ENCODE data around the gene ADISSP.

Gene ADISSP

DNA sequence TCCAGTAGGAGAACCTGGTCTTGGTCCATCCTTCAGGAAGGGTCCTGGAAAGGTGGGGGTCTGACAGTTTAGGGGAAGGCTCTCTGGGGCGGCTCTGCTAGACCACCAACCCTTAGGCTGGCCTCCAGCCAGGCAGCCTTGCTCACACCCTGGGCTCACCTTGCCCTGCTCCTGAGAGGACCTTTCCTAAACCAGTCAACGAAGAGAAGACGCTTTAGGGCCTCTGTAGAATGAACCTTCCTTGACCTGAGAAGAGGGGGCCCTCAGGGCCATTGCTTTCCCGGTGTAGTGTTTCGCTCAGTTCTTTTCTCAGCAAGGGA is 29.6 kb upstream of the ADISSP start:
- TF ChIP-seq, protein P1, sequence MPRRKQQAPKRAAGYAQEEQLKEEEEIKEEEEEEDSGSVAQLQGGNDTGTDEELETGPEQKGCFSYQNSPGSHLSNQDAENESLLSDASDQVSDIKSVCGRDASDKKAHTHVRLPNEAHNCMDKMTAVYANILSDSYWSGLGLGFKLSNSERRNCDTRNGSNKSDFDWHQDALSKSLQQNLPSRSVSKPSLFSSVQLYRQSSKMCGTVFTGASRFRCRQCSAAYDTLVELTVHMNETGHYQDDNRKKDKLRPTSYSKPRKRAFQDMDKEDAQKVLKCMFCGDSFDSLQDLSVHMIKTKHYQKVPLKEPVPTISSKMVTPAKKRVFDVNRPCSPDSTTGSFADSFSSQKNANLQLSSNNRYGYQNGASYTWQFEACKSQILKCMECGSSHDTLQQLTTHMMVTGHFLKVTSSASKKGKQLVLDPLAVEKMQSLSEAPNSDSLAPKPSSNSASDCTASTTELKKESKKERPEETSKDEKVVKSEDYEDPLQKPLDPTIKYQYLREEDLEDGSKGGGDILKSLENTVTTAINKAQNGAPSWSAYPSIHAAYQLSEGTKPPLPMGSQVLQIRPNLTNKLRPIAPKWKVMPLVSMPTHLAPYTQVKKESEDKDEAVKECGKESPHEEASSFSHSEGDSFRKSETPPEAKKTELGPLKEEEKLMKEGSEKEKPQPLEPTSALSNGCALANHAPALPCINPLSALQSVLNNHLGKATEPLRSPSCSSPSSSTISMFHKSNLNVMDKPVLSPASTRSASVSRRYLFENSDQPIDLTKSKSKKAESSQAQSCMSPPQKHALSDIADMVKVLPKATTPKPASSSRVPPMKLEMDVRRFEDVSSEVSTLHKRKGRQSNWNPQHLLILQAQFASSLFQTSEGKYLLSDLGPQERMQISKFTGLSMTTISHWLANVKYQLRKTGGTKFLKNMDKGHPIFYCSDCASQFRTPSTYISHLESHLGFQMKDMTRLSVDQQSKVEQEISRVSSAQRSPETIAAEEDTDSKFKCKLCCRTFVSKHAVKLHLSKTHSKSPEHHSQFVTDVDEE (CRISPR knock-in tag; IDR thresholded peaks at IDR 0.05) = no peak
- TF ChIP-seq SNAI2 (CRISPR knock-in tag; IDR thresholded peaks at IDR 0.05) (no peak), ZFP30 (CRISPR knock-in tag; IDR thresholded peaks at IDR 0.05) (no peak), TOX (CRISPR knock-in tag; IDR thresholded peaks at IDR 0.05; ENCODE audit: borderline replicate concordance) (no peak), ZFP3 (CRISPR knock-in tag; IDR thresholded peaks at IDR 0.05) (no peak), ZNF70 (CRISPR knock-in tag; IDR thresholded peaks at IDR 0.05) (no peak), RARB (CRISPR knock-in tag; IDR thresholded peaks at IDR 0.05) (no peak), ZNF8 (CRISPR knock-in tag; IDR thresholded peaks at IDR 0.05) (no peak), GLIS3 (CRISPR knock-in tag; IDR thresholded peaks at IDR 0.05) (no peak)
- TF ChIP-seq, protein P2, sequence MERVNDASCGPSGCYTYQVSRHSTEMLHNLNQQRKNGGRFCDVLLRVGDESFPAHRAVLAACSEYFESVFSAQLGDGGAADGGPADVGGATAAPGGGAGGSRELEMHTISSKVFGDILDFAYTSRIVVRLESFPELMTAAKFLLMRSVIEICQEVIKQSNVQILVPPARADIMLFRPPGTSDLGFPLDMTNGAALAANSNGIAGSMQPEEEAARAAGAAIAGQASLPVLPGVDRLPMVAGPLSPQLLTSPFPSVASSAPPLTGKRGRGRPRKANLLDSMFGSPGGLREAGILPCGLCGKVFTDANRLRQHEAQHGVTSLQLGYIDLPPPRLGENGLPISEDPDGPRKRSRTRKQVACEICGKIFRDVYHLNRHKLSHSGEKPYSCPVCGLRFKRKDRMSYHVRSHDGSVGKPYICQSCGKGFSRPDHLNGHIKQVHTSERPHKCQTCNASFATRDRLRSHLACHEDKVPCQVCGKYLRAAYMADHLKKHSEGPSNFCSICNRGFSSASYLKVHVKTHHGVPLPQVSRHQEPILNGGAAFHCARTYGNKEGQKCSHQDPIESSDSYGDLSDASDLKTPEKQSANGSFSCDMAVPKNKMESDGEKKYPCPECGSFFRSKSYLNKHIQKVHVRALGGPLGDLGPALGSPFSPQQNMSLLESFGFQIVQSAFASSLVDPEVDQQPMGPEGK (CRISPR knock-in tag; IDR thresholded peaks at IDR 0.05; ENCODE audit: borderline replicate concordance) = no peak
- ATAC-seq = no peak

DNA sequence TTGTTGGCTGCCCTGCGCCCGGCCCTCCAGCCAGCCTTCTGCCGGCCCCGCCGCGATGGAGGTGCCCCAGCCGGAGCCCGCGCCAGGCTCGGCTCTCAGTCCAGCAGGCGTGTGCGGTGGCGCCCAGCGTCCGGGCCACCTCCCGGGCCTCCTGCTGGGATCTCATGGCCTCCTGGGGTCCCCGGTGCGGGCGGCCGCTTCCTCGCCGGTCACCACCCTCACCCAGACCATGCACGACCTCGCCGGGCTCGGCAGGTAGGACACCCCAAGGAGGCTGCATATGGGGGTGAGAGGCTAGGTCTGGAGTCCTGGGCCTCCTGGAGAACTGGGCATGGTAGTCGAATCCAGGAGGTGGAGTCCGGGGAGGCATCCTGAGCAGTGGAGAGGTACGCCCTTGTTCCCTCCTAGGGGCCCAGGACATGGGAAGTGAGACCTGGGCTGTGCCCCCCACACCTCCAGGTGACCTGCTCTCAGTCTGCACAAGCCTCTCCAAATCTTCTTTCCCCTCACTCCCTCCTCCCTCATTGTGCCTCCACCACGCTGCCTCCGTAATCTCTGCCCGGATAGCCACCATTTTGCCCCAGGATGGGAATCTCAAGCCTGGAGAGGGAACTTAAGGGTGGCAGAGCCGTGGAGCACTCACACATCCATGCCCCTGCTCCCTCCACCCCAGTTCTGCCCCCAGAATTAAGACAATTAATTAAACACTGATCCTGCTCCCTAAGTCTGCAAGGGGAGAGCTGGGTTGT is 29.1 kb upstream of the ADISSP start:
- ATAC-seq = peak; percentile 4
- TF ChIP-seq OSR1 (CRISPR knock-in tag; IDR thresholded peaks at IDR 0.05) (no peak), ARNTL (CRISPR knock-in tag; IDR thresholded peaks at IDR 0.05; ENCODE audit: borderline replicate concordance, low read depth) (no peak), ZFP3 (CRISPR knock-in tag; IDR thresholded peaks at IDR 0.05) (no peak), PPARA (CRISPR knock-in tag; IDR thresholded peaks at IDR 0.05; ENCODE audit: borderline replicate concordance) (no peak), GLIS3 (CRISPR knock-in tag; IDR thresholded peaks at IDR 0.05) (no peak), RARB (CRISPR knock-in tag; IDR thresholded peaks at IDR 0.05) (no peak), TCF4 (CRISPR knock-in tag; IDR thresholded peaks at IDR 0.05; ENCODE audit: borderline replicate concordance) (no peak), ZC3H10 (CRISPR knock-in tag; IDR thresholded peaks at IDR 0.05) (no peak), SNAI2 (CRISPR knock-in tag; IDR thresholded peaks at IDR 0.05) (no peak), ESRRG (CRISPR knock-in tag; IDR thresholded peaks at IDR 0.05) (no peak), ZNF565 (CRISPR knock-in tag; conservative IDR thresholded peaks at IDR 0.05; ENCODE audit: low read depth) (no peak), ZNF70 (CRISPR knock-in tag; IDR thresholded peaks at IDR 0.05) (no peak), ZNF8 (CRISPR knock-in tag; IDR thresholded peaks at IDR 0.05) (no peak), ISL1 (CRISPR knock-in tag; IDR thresholded peaks at IDR 0.05) (no peak), BACH2 (CRISPR knock-in tag; IDR thresholded peaks at IDR 0.05; ENCODE audit: borderline replicate concordance) (no peak)
- TF ChIP-seq, protein P3, sequence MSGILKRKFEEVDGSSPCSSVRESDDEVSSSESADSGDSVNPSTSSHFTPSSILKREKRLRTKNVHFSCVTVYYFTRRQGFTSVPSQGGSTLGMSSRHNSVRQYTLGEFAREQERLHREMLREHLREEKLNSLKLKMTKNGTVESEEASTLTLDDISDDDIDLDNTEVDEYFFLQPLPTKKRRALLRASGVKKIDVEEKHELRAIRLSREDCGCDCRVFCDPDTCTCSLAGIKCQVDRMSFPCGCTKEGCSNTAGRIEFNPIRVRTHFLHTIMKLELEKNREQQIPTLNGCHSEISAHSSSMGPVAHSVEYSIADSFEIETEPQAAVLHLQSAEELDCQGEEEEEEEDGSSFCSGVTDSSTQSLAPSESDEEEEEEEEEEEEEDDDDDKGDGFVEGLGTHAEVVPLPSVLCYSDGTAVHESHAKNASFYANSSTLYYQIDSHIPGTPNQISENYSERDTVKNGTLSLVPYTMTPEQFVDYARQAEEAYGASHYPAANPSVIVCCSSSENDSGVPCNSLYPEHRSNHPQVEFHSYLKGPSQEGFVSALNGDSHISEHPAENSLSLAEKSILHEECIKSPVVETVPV (CRISPR knock-in tag; IDR thresholded peaks at IDR 0.05) = no peak
- TF ChIP-seq, protein P2 (CRISPR knock-in tag; IDR thresholded peaks at IDR 0.05; ENCODE audit: borderline replicate concordance) = no peak
- TF ChIP-seq, protein P1 (CRISPR knock-in tag; IDR thresholded peaks at IDR 0.05) = no peak
- TF ChIP-seq, protein P4, sequence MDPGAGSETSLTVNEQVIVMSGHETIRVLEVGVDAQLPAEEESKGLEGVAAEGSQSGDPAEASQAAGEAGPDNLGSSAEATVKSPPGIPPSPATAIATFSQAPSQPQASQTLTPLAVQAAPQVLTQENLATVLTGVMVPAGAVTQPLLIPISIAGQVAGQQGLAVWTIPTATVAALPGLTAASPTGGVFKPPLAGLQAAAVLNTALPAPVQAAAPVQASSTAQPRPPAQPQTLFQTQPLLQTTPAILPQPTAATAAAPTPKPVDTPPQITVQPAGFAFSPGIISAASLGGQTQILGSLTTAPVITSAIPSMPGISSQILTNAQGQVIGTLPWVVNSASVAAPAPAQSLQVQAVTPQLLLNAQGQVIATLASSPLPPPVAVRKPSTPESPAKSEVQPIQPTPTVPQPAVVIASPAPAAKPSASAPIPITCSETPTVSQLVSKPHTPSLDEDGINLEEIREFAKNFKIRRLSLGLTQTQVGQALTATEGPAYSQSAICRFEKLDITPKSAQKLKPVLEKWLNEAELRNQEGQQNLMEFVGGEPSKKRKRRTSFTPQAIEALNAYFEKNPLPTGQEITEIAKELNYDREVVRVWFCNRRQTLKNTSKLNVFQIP (CRISPR knock-in tag; IDR thresholded peaks at IDR 0.05; ENCODE audit: borderline replicate concordance, low read depth) = no peak
